Endodermal cell (in vitro differentiated cells): ENCODE data around the gene MNAT1. TPM values are rescaled to one million over a fixed set of nuclear protein-coding genes. Genes with fewer than 3 reads are reported as not detected.

ENCODE experiments used
- DNase-seq: peaks from one replicate; pipeline ENCODE4 v3.0.0-alpha.2; 2017
- H3K27ac ChIP-seq: 2 replicates; pipeline ENCODE4 v1.5.1; 2013; ENCODE audit warnings: mild to moderate bottlenecking, low read depth, low read length, moderate library complexity
- H3K27me3 ChIP-seq: 2 replicates; pipeline ENCODE4 v1.6.1; 2013; ENCODE audit warnings: mild to moderate bottlenecking, low read length, moderate library complexity; ENCODE audit not compliant: insufficient read depth, control insufficient read depth, poor library complexity, severe bottlenecking
- H3K36me3 ChIP-seq: 2 replicates; pipeline ENCODE4 v1.7.0; 2013; ENCODE audit warnings: mild to moderate bottlenecking, low read length, moderate library complexity; ENCODE audit not compliant: control insufficient read depth, insufficient read depth
- H3K4me1 ChIP-seq: one replicate; pipeline ENCODE4 v1.7.0; 2013; ENCODE audit warnings: low read length; ENCODE audit not compliant: control insufficient read depth, insufficient read depth
- H3K4me3 ChIP-seq: 2 replicates; pipeline ENCODE4 v1.5.1; 2013; ENCODE audit warnings: mild to moderate bottlenecking, low read length, moderate library complexity
- H3K9ac ChIP-seq: 2 replicates; pipeline ENCODE4 v1.6.1; 2013; ENCODE audit warnings: mild to moderate bottlenecking, low read length, moderate library complexity; ENCODE audit not compliant: poor library complexity, severe bottlenecking; ENCODE audit errors: extremely low read depth
- H3K9me3 ChIP-seq: 2 replicates; pipeline ENCODE4 v1.6.1; 2013; ENCODE audit warnings: mild to moderate bottlenecking, low read length, moderate library complexity; ENCODE audit not compliant: control insufficient read depth
- H3K27ac Mint-ChIP-seq: 2 replicates; pipeline ENCODE4 v1.8.0; 2020; ENCODE audit warnings: mixed read lengths
- H3K27me3 Mint-ChIP-seq: 2 replicates; pipeline ENCODE4 v1.8.0; 2021; ENCODE audit warnings: mild to moderate bottlenecking, mixed read lengths; ENCODE audit not compliant: insufficient read depth
- H3K36me3 Mint-ChIP-seq: 2 replicates; pipeline ENCODE4 v1.8.0; 2020; ENCODE audit warnings: low read depth, mixed read lengths
- H3K4me1 Mint-ChIP-seq: 2 replicates; pipeline ENCODE4 v1.8.0; 2020; ENCODE audit warnings: mixed read lengths
- H3K4me3 Mint-ChIP-seq: 2 replicates; pipeline ENCODE4 v1.8.0; 2020; ENCODE audit warnings: mild to moderate bottlenecking, moderate library complexity, mixed read lengths
- H3K9me3 Mint-ChIP-seq: 2 replicates; pipeline ENCODE4 v1.8.0; 2020; ENCODE audit warnings: mild to moderate bottlenecking, mixed read lengths
- whole genome bisulfite sequencing, 2 experiments: methylation state at CpG; one replicate each; pipeline versions ENCODE4 v1.1.5 to v1.1.7; 2013; ENCODE audit warnings: missing lambda C conversion rate in 2 of 2, mixed read lengths in 1 of 2; ENCODE audit not compliant: insufficient coverage in 1 of 2, insufficient read length in 1 of 2; 5-methylcytosine and 5-hydroxymethylcytosine counted together
- total RNA-seq, 2 donors: library from RNA; stranded (reverse); fragmentation: NEBNext Ultra II Directional in 1 of 2; extraction: Animal tissue kit (Norgen Biotek cat#: 25700) in 1 of 2; gene quantifications; 2 replicates in 1 of 2; 3 replicates in 1 of 2; pipeline ENCODE4 v1.2.1, GENCODE V29; 2021
- TF ChIP-seq, protein P1 (sequence below): fragments of 200-600 bp; sonication (generic); conservative IDR thresholded peaks from 2 replicates; pipeline ENCODE4 v1.5.0; 2021; ENCODE audit warnings: antibody characterized with exemption, mild to moderate bottlenecking

The MNAT1 gene
- total RNA-seq, 2 donors from 2014 or later: 36.8 to 42.6 TPM

DNA sequence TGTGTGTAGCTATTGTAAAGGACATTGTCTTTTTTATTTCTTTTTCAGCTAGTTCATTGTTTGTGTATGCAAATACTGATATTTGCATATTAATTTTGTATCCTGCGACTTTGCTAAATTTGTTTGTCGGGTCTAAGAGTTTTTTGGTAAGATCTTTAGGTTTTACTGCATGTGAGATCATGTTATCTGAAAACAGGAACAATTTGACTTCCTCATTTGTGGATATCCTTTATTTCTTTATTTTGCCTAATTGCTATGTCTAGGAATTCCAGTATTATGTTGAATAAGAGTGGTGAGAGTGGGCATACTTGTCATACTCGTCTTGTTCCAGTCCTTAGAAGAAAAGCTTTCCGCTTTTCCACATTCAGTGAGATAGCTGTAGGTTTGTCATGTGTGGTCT, 39.2 kb upstream of the MNAT1 start:
- Histone ChIP-seq H3K27me3 (no peaks in the 10 kb centered on the region), H3K9me3 (peaks cover 9% of the 10 kb centered on the region), H3K27ac (no peak overlapping the region), H3K36me3 (no peaks in the 10 kb centered on the region), H3K9ac (no peak overlapping the region), H3K4me3 (no peak overlapping the region), H3K4me1 (no peaks in the 10 kb centered on the region)
- H3K9me3 Mint-ChIP-seq: peaks cover 13% of the 10 kb centered on the region
- peaks cover 5% of the 10 kb centered on the region for H3K27me3 Mint-ChIP-seq
- no peak for DNase-seq
- no peak overlapping the region for H3K4me3 Mint-ChIP-seq
- TF ChIP-seq, protein P1, sequence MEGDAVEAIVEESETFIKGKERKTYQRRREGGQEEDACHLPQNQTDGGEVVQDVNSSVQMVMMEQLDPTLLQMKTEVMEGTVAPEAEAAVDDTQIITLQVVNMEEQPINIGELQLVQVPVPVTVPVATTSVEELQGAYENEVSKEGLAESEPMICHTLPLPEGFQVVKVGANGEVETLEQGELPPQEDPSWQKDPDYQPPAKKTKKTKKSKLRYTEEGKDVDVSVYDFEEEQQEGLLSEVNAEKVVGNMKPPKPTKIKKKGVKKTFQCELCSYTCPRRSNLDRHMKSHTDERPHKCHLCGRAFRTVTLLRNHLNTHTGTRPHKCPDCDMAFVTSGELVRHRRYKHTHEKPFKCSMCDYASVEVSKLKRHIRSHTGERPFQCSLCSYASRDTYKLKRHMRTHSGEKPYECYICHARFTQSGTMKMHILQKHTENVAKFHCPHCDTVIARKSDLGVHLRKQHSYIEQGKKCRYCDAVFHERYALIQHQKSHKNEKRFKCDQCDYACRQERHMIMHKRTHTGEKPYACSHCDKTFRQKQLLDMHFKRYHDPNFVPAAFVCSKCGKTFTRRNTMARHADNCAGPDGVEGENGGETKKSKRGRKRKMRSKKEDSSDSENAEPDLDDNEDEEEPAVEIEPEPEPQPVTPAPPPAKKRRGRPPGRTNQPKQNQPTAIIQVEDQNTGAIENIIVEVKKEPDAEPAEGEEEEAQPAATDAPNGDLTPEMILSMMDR: no peak
- 87 to 100% methylated on average over 2 to 3 of the region's 4 CpGs for WGBS, 2 experiments
- H3K4me1 Mint-ChIP-seq: no peaks in the 10 kb centered on the region
- H3K36me3 Mint-ChIP-seq: no peaks in the 10 kb centered on the region
- no peak overlapping the region for H3K27ac Mint-ChIP-seq

DNA sequence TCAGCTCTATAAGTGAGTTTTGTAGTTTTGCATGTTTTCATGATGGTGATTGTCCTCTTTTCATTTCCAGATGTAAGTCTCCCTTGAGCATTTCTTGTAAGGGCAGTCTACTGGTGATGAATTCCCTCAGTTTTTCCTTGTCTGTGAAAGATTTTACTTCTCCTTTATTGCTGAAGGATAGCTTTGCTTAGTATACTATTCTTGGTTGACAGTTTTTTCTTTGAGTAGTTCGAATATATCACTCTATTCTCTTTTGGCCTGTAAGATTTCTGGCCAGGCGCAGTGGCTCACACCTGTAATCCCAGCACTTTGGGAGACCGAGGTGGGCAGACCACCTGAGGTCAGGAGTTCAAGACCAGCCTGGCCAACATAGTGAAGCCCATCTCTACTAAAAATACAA, 34.0 kb upstream of the MNAT1 start:
- TF ChIP-seq, protein P1: no peak
- no peaks in the 10 kb centered on the region for H3K27me3 ChIP-seq
- peaks cover 2% of the 10 kb centered on the region for H3K36me3 Mint-ChIP-seq
- no peak overlapping the region for H3K4me3 Mint-ChIP-seq
- H3K36me3 ChIP-seq: no peaks in the 10 kb centered on the region
- WGBS, 2 experiments: 83 to 92% methylated on average over 2 to 3 of the region's 3 CpGs
- H3K9me3 Mint-ChIP-seq: peaks cover 33% of the 10 kb centered on the region
- no peak overlapping the region for H3K4me3 ChIP-seq
- DNase-seq: no peak
- H3K27ac ChIP-seq: no peak overlapping the region
- H3K9ac ChIP-seq: no peak overlapping the region
- no peaks in the 10 kb centered on the region for H3K4me1 ChIP-seq
- peaks cover 21% of the 10 kb centered on the region for H3K9me3 ChIP-seq
- no peak overlapping the region for H3K27ac Mint-ChIP-seq
- H3K27me3 Mint-ChIP-seq: peaks cover 2% of the 10 kb centered on the region
- no peaks in the 10 kb centered on the region for H3K4me1 Mint-ChIP-seq

DNA sequence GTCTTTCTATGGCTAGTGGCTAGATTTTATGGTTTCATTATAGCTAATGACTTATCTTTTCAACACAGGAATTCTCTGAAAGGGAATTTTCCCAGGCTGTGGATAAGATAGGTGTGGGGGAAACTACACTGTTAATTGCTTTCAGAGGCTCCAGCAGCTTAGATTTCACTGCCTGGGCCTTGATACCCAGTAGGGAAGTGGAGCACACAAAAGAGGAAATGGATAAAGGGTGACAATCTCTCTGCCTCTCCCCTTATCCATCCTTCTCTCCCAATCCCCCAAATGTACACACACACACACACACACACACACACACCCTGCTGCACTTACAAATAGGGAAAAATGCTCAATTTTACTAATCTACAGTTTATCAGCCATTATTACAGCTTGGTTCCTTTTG, 29.5 kb upstream of the MNAT1 start:
- H3K27ac Mint-ChIP-seq: no peak overlapping the region
- DNase-seq: no peak
- H3K4me1 Mint-ChIP-seq: no peaks in the 10 kb centered on the region

More for the DNA sequence above, 29.5 kb upstream of the MNAT1 start:
- Histone ChIP-seq H3K27me3 (peaks cover 19% of the 10 kb centered on the region), H3K4me1 (no peaks in the 10 kb centered on the region), H3K9me3 (peaks cover 15% of the 10 kb centered on the region), H3K36me3 (no peaks in the 10 kb centered on the region), H3K9ac (no peak overlapping the region), H3K27ac (no peak overlapping the region), H3K4me3 (no peak overlapping the region)
- H3K36me3 Mint-ChIP-seq: peaks cover 2% of the 10 kb centered on the region
- H3K27me3 Mint-ChIP-seq: peaks cover 12% of the 10 kb centered on the region
- TF ChIP-seq, protein P1: no peak
- H3K9me3 Mint-ChIP-seq: peaks cover 23% of the 10 kb centered on the region
- no peak overlapping the region for H3K4me3 Mint-ChIP-seq
